ENCODE results near the gene ACR. TPM values are rescaled to one million over a fixed set of nuclear protein-coding genes. Genes with fewer than 3 reads are reported as not detected.
A peak's percentile ranks its signal among the peaks of the same experiment; 100 is the strongest.

Gene ACR
- total and polyA plus RNA-seq, 2 of the 4 experiments (the other 2 are of a cell fraction): not detected

DNA sequence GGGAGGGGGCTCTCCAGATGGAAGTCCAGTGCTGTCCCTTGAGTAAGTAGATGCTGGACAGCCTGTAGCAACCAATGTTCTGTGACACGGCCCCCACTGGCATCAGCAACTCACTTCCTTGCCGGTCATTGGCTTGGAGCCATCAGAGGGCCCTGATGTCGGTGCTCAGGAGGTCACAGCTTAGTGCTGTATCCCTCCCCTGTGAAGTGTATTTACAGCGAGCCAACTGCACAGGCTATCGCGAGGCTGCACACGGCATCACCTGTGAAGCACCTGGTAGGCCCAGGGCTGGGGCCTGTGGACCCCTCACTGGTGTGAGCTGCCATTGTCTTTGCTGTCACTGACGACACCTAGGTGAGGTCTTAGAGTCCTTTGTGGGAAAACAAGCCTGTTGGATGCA lies 13.4 kb upstream of the ACR start:
- no peak overlapping the region for H2BK5ac ChIP-seq (ENCODE audit: low read depth, low read length, poor library complexity, severe bottlenecking)
- no peak overlapping the region for H3K27ac ChIP-seq (ENCODE audit: insufficient read depth, low read length)
- no TSS peak for BruUV-seq (replicated peaks)
- intact Hi-C loops (cut with micrococcal nuclease): no loop called here
- in situ Hi-C loops (cut with MboI; ENCODE audit: low sequenced_read_pairs): no loop called here
- no peaks in the 10 kb centered on the region for H3K9me3 ChIP-seq (ENCODE audit: control insufficient read depth, insufficient read depth, low read length)
- DNase-seq (no peak), ATAC-seq (ENCODE audit: low read depth) (no peak)
- dilution Hi-C loops (cut with HindIII; ENCODE audit: low sequenced_read_pairs, unreplicated experiment): no loop called here
- 75% methylated on average over 1 of the region's 8 CpGs; no CpG with 5 or more reads in 1 of the 2 experiments for WGBS, 2 experiments (ENCODE audit: extremely low coverage in 2 of 2, insufficient read length in 1 of 2)
- H3K4me2 ChIP-seq (ENCODE audit: low read depth, low read length): no peak overlapping the region
- POLR2A ChIA-PET (ENCODE audit: unreplicated experiment): no interaction called here
- H2BK120ac ChIP-seq (ENCODE audit: low read depth, low read length): no peak overlapping the region
- no peak overlapping the region for H3K18ac ChIP-seq (ENCODE audit: low read depth, low read length)
- no peaks in the 10 kb centered on the region for H3K9me1 ChIP-seq (ENCODE audit: insufficient read depth, low read length)
- H3K9ac ChIP-seq (ENCODE audit: low read depth, low read length): no peak overlapping the region
- H2BK20ac ChIP-seq (ENCODE audit: low read depth, low read length): no peak overlapping the region
- H3K14ac ChIP-seq (replicated peaks; ENCODE audit: low read depth, low read length): no peak overlapping the region
- H4K20me1 ChIP-seq (ENCODE audit: insufficient read depth, low read length): no peaks in the 10 kb centered on the region; the same call in none of the 2 replicates
- H3K4ac ChIP-seq (ENCODE audit: low read depth, low read length): no peak overlapping the region
- no peak overlapping the region for H4K5ac ChIP-seq (ENCODE audit: low read depth, low read length)
- no peak overlapping the region for H3K23ac ChIP-seq (ENCODE audit: low read depth, low read length)
- TF ChIP-seq, protein P1, sequence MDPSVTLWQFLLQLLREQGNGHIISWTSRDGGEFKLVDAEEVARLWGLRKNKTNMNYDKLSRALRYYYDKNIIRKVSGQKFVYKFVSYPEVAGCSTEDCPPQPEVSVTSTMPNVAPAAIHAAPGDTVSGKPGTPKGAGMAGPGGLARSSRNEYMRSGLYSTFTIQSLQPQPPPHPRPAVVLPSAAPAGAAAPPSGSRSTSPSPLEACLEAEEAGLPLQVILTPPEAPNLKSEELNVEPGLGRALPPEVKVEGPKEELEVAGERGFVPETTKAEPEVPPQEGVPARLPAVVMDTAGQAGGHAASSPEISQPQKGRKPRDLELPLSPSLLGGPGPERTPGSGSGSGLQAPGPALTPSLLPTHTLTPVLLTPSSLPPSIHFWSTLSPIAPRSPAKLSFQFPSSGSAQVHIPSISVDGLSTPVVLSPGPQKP (IDR thresholded peaks at IDR 0.05; ENCODE audit: borderline replicate concordance, low read depth, low read length): no peak
- peak overlapping the region; percentile 38 for H2AK9ac ChIP-seq (replicated peaks; ENCODE audit: low read depth, low read length, poor library complexity)
- H4K91ac ChIP-seq (ENCODE audit: insufficient read depth, low read depth, low read length): no peak overlapping the region
- no peak overlapping the region for H2AK5ac ChIP-seq (ENCODE audit: low read depth, low read length)
- H3K36me3 ChIP-seq (ENCODE audit: control insufficient read depth, insufficient read depth, low read length): peaks cover 17% of the 10 kb centered on the region
- no peaks in the 10 kb centered on the region for H3K79me1 ChIP-seq (ENCODE audit: low read depth in 1 of 2, low read length in 2 of 2)
- no peak overlapping the region for H2BK15ac ChIP-seq (ENCODE audit: low read depth, low read length)
- no peak overlapping the region for H3K56ac ChIP-seq (ENCODE audit: extremely low read depth, insufficient read depth, low read length)
- no peak overlapping the region for H3K4me3 ChIP-seq (ENCODE audit: insufficient read depth, low read depth, low read length)
- H4K8ac ChIP-seq (ENCODE audit: low read depth in 2 of 2, low read length in 2 of 2): no peak overlapping the region
- no peak overlapping the region for H2AFZ ChIP-seq (replicated peaks; ENCODE audit: low read length, poor library complexity)
- no peaks in the 10 kb centered on the region for H3K4me1 ChIP-seq (ENCODE audit: control insufficient read depth, insufficient read depth, low read length)
- CTCF ChIA-PET: interaction anchor here (0.6 kb wide), 1 partner anchor 50 kb away, joined by 3 read pairs; no protein-coding TSS in a partner anchor
- peaks cover 13% of the 10 kb centered on the region; the same call in 1 of the 2 replicates for H3K27me3 ChIP-seq (ENCODE audit: control insufficient read depth, insufficient read depth, low read length)

All from IMR-90 (cell line).